ENCODE data around the gene MTFP1. TPM values are rescaled to one million over a fixed set of nuclear protein-coding genes. Genes with fewer than 3 reads are reported as not detected.

MTFP1 gene
- total and polyA plus RNA-seq, 2 of the 4 experiments (the other 2 are of a cell fraction): 7.3 to 7.7 TPM

DNA sequence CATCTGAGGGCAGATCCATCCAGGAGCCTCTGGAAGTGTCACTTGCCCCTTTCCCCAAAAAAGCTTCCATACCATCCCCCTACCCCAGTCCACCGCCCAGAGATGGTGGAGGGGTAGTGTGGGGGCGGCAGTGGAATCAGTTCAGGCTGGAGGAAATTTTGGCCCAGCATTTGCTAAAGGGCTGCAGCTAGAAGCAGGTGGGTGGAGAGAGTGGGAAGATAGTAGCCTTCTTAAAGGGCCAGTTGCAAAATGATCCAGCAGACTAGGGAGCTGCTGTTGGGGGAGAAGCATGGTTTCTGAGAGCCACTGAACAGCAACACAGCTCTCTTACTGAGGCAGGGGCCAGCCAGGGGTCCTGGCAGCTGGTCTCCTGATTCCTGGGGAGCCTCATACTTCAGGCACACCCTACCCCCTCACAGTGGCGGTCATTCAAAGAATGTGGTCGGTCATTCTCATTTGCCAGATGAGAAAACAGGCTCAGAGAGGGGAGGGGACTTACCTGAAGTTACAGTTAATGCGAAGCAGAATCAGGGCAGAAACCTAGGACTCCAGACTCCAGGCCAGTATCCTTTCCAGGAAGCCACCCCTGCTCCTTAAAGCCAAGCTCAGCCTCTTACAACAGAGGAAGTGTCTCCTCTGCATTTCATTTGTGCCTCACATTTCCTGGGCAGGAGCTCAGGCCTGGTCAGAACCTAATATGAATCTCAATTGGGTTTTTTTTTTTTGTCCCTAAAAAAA lies 23.4 kb upstream of the MTFP1 start:
- no peak overlapping the region for H2AK5ac ChIP-seq (ENCODE audit: low read depth, low read length)
- no peak overlapping the region for H2BK5ac ChIP-seq (ENCODE audit: low read depth, low read length, poor library complexity, severe bottlenecking)
- H2BK20ac ChIP-seq (ENCODE audit: low read depth, low read length): no peak overlapping the region
- no peak overlapping the region for H3K4me3 ChIP-seq (ENCODE audit: insufficient read depth, low read depth, low read length)
- no peaks in the 10 kb centered on the region for H3K9me3 ChIP-seq (ENCODE audit: control insufficient read depth, insufficient read depth, low read length)
- no peak overlapping the region for H3K9ac ChIP-seq (ENCODE audit: low read depth, low read length)
- no peak overlapping the region for H2AK9ac ChIP-seq (replicated peaks; ENCODE audit: low read depth, low read length, poor library complexity)
- H3K79me1 ChIP-seq (ENCODE audit: low read depth in 1 of 2, low read length in 2 of 2): peaks cover 33 to 60% of the 10 kb centered on the region in 2 experiments
- no peak overlapping the region for H4K5ac ChIP-seq (ENCODE audit: low read depth, low read length)
- H3K14ac ChIP-seq (replicated peaks; ENCODE audit: low read depth, low read length): no peak overlapping the region
- ChIA-PET POLR2A (ENCODE audit: unreplicated experiment) (no interaction called here), CTCF (interaction anchor here (0.8 kb wide), 1 partner anchor 23 kb away, joined by 4 read pairs; the partner anchor contains the start of gene MTFP1)
- no peak overlapping the region for H2AFZ ChIP-seq (replicated peaks; ENCODE audit: low read length, poor library complexity)
- DNase-seq: no peak
- no peak overlapping the region for H4K91ac ChIP-seq (ENCODE audit: insufficient read depth, low read depth, low read length)
- no CpG with 5 or more reads among the region's 5 CpGs for WGBS, 2 experiments (ENCODE audit: extremely low coverage in 2 of 2, insufficient read length in 1 of 2)
- in situ Hi-C loops (cut with MboI; ENCODE audit: low sequenced_read_pairs) (no loop called here), dilution Hi-C loops (cut with HindIII; ENCODE audit: low sequenced_read_pairs, unreplicated experiment) (no loop called here), intact Hi-C loops (cut with micrococcal nuclease) (no loop called here)
- H3K9me1 ChIP-seq (ENCODE audit: insufficient read depth, low read length): peaks cover 19% of the 10 kb centered on the region
- TF ChIP-seq USF2 (IDR thresholded peaks at IDR 0.05; ENCODE audit: low read depth, low read length) (no peak), BHLHE40 (IDR thresholded peaks at IDR 0.05; ENCODE audit: low read depth, low read length) (no peak), RFX5 (IDR thresholded peaks at IDR 0.05; ENCODE audit: low read depth, low read length) (no peak), MAFK (IDR thresholded peaks at IDR 0.05; ENCODE audit: low read depth, low read length) (no peak), CEBPB (IDR thresholded peaks at IDR 0.05; ENCODE audit: low read depth, low read length) (no peak), MXI1 (IDR thresholded peaks at IDR 0.05; ENCODE audit: borderline replicate concordance, low read depth, low read length) (no peak), RCOR1 (IDR thresholded peaks at IDR 0.05; ENCODE audit: insufficient replicate concordance, low read length) (no peak), SMC3 (IDR thresholded peaks at IDR 0.05; ENCODE audit: low read depth, low read length) (no peak), CHD1 (IDR thresholded peaks at IDR 0.05; ENCODE audit: low read depth, low read length) (no peak), RAD21 (IDR thresholded peaks at IDR 0.05; ENCODE audit: low read length) (no peak)
- H3K4me1 ChIP-seq (ENCODE audit: control insufficient read depth, insufficient read depth, low read length): peaks cover 12% of the 10 kb centered on the region
- H3K36me3 ChIP-seq (ENCODE audit: control insufficient read depth, insufficient read depth, low read length): peaks cover 12% of the 10 kb centered on the region
- H3K18ac ChIP-seq (ENCODE audit: low read depth, low read length): no peak overlapping the region
- no TSS peak for BruUV-seq (replicated peaks)
- no peak overlapping the region for H2BK120ac ChIP-seq (ENCODE audit: low read depth, low read length)
- H4K20me1 ChIP-seq (ENCODE audit: insufficient read depth, low read length): peaks cover 21% of the 10 kb centered on the region
- no peak overlapping the region for H3K23ac ChIP-seq (ENCODE audit: low read depth, low read length)
- H3K56ac ChIP-seq (ENCODE audit: extremely low read depth, insufficient read depth, low read length): no peak overlapping the region
- ATAC-seq (ENCODE audit: low read depth): no peak; the same call in 1 of the 2 replicates
- H3K4me2 ChIP-seq (ENCODE audit: low read depth, low read length): no peak overlapping the region
- no peak overlapping the region for H3K27ac ChIP-seq (ENCODE audit: insufficient read depth, low read length)
- no peak overlapping the region for H3K4ac ChIP-seq (ENCODE audit: low read depth, low read length)
- no peak overlapping the region for H4K8ac ChIP-seq (ENCODE audit: low read depth in 2 of 2, low read length in 2 of 2)
- H2BK15ac ChIP-seq (ENCODE audit: low read depth, low read length): no peak overlapping the region
- no peaks in the 10 kb centered on the region for H3K27me3 ChIP-seq (ENCODE audit: control insufficient read depth, insufficient read depth, low read length)
